Calu3 (cell line): ENCODE data around the gene MORC3. TPM values are rescaled to one million over a fixed set of nuclear protein-coding genes. Genes with fewer than 3 reads are reported as not detected.

ENCODE experiments used
- BruUV-seq: library from RNA; stranded (reverse); fragments of 400-500 nt; replicated peaks from 2 replicates; lab custom pipeline; 2021; lab: Mats Ljungman, UMichigan
- CTCF ChIA-PET: fragments of 300-600 bp; sonication (Branson Sonifier 250); formaldehyde crosslinking; loops from one replicate; lab custom pipeline; 2022; ENCODE audit warnings: antibody characterized with exemption; lab: Charles Lee
- DNase-seq: peaks from one replicate; pipeline ENCODE4 v3.0.0; 2022
- H3K27ac Mint-ChIP-seq: one replicate; pipeline ENCODE4 v1.8.0; 2022; ENCODE audit warnings: mixed read lengths; ENCODE audit not compliant: unreplicated experiment
- H3K27me3 Mint-ChIP-seq: one replicate; pipeline ENCODE4 v1.8.0; 2022; ENCODE audit warnings: mixed read lengths; ENCODE audit not compliant: unreplicated experiment
- H3K36me3 Mint-ChIP-seq: one replicate; pipeline ENCODE4 v1.8.0; 2022; ENCODE audit warnings: mild to moderate bottlenecking, moderate library complexity, mixed read lengths; ENCODE audit not compliant: insufficient read depth, unreplicated experiment
- H3K4me1 Mint-ChIP-seq: one replicate; pipeline ENCODE4 v1.8.0; 2022; ENCODE audit warnings: mild to moderate bottlenecking, low read depth, mixed read lengths; ENCODE audit not compliant: unreplicated experiment
- H3K4me3 Mint-ChIP-seq: one replicate; pipeline ENCODE4 v1.8.0; 2022; ENCODE audit warnings: mild to moderate bottlenecking, low read depth, moderate library complexity, mixed read lengths; ENCODE audit not compliant: unreplicated experiment
- H3K9me3 Mint-ChIP-seq: one replicate; pipeline ENCODE4 v1.8.0; 2022; ENCODE audit warnings: low read depth, mixed read lengths; ENCODE audit not compliant: unreplicated experiment
- CTCF ChIP-seq: fragments of 200-600 bp; IDR thresholded peaks from one replicate; pipeline ENCODE4 v1.8.0; 2022; ENCODE audit warnings: antibody characterized with exemption; ENCODE audit not compliant: unreplicated experiment
- intact Hi-C: fragments of 100-400 bp; cut with micrococcal nuclease; formaldehyde crosslinking; loops from one replicate; pipeline ENCODE4 v1.10.0; 2022; ENCODE audit not compliant: unreplicated experiment
- total RNA-seq: library from RNA; stranded (reverse); gene quantifications from 2 replicates; pipeline ENCODE4 v1.2.3, GENCODE V29; 2022

The MORC3 gene
- total RNA-seq, 1 experiment from 2014 or later, result 18.2 TPM

GRCh38 chr21:36322083-36322424 lies 2.1 kb downstream of the MORC3 start:
- Mint-ChIP-seq H3K36me3 (peaks cover 47% of the 10 kb centered on the region), H3K27ac (peak overlapping the region; percentile 90), H3K27me3 (no peaks in the 10 kb centered on the region), H3K4me1 (peaks cover 21% of the 10 kb centered on the region), H3K9me3 (no peaks in the 10 kb centered on the region), H3K4me3 (peak overlapping the region; percentile 77)
- intact Hi-C loops, result loop anchor here (5.0 kb wide), 1 partner anchor 165 kb away; the partner anchor contains the start of gene DOP1B
- no peak for DNase-seq
- no peak for TF ChIP-seq CTCF
- CTCF ChIA-PET, result interaction anchor here (0.5 kb wide), 1 partner anchor 171 kb away, joined by 3 read pairs; no protein-coding TSS in a partner anchor
- BruUV-seq, result no TSS peak

DNA sequence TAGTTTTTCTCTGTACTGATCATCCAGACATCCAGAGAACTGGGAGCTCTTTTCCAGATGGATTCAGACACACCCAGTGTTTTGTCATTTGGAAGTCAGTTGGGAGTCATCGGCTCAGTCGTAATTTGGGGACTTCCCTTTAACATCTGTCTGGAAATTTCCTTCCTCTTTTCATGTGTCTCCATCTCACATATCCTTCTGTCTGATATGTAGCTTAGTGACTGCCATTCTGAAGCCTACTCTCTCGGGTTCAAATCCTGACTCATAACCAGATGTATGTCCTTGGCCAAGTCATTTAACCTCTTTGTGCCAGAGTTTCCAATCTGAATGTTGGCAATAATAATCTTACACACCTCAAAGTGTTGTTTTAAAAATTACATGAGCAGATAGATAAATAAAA lies 3.0 kb downstream of the MORC3 start:
- intact Hi-C loops, result loop anchor here (5.0 kb wide), 1 partner anchor 166 kb away; the partner anchor contains the start of gene DOP1B
- peak overlapping the region; percentile 77 for H3K4me3 Mint-ChIP-seq
- TF ChIP-seq CTCF, result no peak
- H3K9me3 Mint-ChIP-seq, result no peaks in the 10 kb centered on the region
- no peaks in the 10 kb centered on the region for H3K27me3 Mint-ChIP-seq
- CTCF ChIA-PET, result interaction anchor here (0.6 kb wide), 1 partner anchor 63 kb away, joined by 3 read pairs; no protein-coding TSS in a partner anchor
- H3K27ac Mint-ChIP-seq, result no peak overlapping the region
- BruUV-seq, result no TSS peak
- peaks cover 21% of the 10 kb centered on the region for H3K4me1 Mint-ChIP-seq
- DNase-seq, result no peak
- peaks cover 47% of the 10 kb centered on the region for H3K36me3 Mint-ChIP-seq

DNA sequence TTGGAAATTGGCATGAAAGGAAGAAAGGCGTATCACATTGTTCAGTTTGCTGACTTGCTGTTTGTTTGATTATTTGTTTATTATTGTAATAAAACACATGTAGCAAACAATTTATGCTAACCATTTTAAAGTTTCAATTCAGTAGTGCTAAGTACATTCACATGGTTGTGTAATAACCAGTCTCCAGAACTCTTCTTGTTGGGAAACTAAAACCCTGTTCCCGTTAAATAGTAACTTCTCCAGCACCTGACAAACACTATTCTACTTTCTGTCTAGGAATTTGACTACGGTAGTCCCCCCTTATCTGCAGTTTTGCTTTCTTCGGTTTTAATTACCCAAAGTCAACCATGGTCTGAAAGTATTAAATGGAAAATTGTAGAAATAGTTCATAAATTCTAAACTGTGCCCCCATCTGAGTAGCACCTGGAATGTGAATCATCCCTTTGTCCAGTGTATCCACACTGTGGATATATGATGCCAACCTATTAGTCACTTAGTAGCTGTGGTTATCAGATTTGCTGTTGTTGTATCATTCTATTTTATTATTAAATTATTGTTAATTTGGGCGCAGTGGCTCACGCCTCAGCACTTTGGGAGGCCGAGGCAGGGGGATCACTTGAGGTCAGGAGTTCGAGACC lies 5.5 kb downstream of the MORC3 start:
- TF ChIP-seq CTCF, result no peak
- BruUV-seq, result no TSS peak
- H3K4me1 Mint-ChIP-seq, result peaks cover 20% of the 10 kb centered on the region
- DNase-seq, result no peak
- H3K9me3 Mint-ChIP-seq, result no peaks in the 10 kb centered on the region
- H3K36me3 Mint-ChIP-seq, result peaks cover 48% of the 10 kb centered on the region
- no peak overlapping the region for H3K27ac Mint-ChIP-seq
- intact Hi-C loops, result no loop called here
- CTCF ChIA-PET, result no interaction called here
- H3K4me3 Mint-ChIP-seq, result no peak overlapping the region
- H3K27me3 Mint-ChIP-seq, result no peaks in the 10 kb centered on the region

DNA sequence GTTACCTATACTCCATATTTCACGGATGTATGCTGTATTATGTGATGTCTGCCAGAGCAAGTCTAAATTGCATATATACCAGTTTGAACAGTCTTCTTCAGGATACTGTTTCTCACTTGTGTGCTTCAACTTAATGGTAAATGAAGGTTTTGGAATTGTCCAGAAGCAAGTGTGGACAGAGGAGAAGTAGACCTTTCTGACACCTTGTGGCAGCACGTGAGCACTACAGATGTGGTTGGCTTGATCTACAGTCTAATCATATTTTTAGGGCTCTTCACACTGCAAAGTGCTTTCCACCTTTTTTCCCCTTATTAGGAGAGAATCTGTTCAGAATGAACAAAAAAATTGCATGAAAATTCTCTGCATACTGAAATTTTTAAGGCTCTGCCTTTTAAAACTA lies 10.9 kb downstream of the MORC3 start:
- no peaks in the 10 kb centered on the region for H3K27me3 Mint-ChIP-seq
- H3K9me3 Mint-ChIP-seq, result no peaks in the 10 kb centered on the region
- peak; percentile 22 for TF ChIP-seq CTCF
- peak; percentile 31 for DNase-seq
- no peak overlapping the region for H3K4me3 Mint-ChIP-seq
- H3K27ac Mint-ChIP-seq, result no peak overlapping the region
- H3K36me3 Mint-ChIP-seq, result peaks cover 19% of the 10 kb centered on the region
- no TSS peak for BruUV-seq
- intact Hi-C loops, result loop anchor here (1.0 to 5.0 kb wide), 3 partner anchors 69 to 190 kb away; no protein-coding TSS in a partner anchor
- CTCF ChIA-PET, result interaction anchor here (1.0 kb wide), 1 partner anchor 178 kb away, joined by 3 read pairs; no protein-coding TSS in a partner anchor
- peaks cover 12% of the 10 kb centered on the region for H3K4me1 Mint-ChIP-seq
